Measurements from ENCODE around the gene SLC25A25. TPM values are rescaled to one million over a fixed set of nuclear protein-coding genes. Genes with fewer than 3 reads are reported as not detected.

SLC25A25 gene
- total and polyA plus RNA-seq, 9 of the 15 experiments (the other 6 are each of a cell fraction or from before 2014, with no cell fraction given), result 0.07 to 35.9 (median 23.2) TPM

GRCh38 chr9:128127568-128127989 is 59.5 kb downstream of the SLC25A25 start, which contains the start of gene PTGES2 (continued):
- TF ChIP-seq NR3C1 (CRISPR knock-in tag; IDR thresholded peaks at IDR 0.05) (0 out of 2 replicates have a peak, but pooled peaks have one; percentile 12), ZNF134 (CRISPR knock-in tag; conservative IDR thresholded peaks at IDR 0.05) (no peak), NFXL1 (CRISPR knock-in tag; IDR thresholded peaks at IDR 0.05) (no peak), ZNF253 (CRISPR knock-in tag; conservative IDR thresholded peaks at IDR 0.05) (no peak), ARHGAP35 (IDR thresholded peaks at IDR 0.05; ENCODE audit: partially characterized antibody) (no peak), ZNF707 (CRISPR knock-in tag; conservative IDR thresholded peaks at IDR 0.05) (no peak), TCFL5 (CRISPR knock-in tag; conservative IDR thresholded peaks at IDR 0.05) (no peak), RAD21 (CRISPR knock-in tag; conservative IDR thresholded peaks at IDR 0.05 in 1 of 2, IDR thresholded peaks at IDR 0.05 in 1 of 2) (no peak), ZNF77 (CRISPR knock-in tag; IDR thresholded peaks at IDR 0.05) (no peak), SIRT6 (IDR thresholded peaks at IDR 0.05; ENCODE audit: low read depth, low read length) (no peak), KAT7 (CRISPR knock-in tag; IDR thresholded peaks at IDR 0.05; ENCODE audit: borderline replicate concordance) (no peak), NRF1 (conservative IDR thresholded peaks at IDR 0.05 in 1 of 2, IDR thresholded peaks at IDR 0.05 in 1 of 2) (peak; percentile 82 to 85), ARID4B (CRISPR knock-in tag; IDR thresholded peaks at IDR 0.05) (peak; percentile 89), SREBF1 (IDR thresholded peaks at IDR 0.05; ENCODE audit: borderline replicate concordance, low read depth, low read length) (no peak), GTF2B (IDR thresholded peaks at IDR 0.05; ENCODE audit: extremely low read depth, insufficient read length) (no peak), RBFOX2 (IDR thresholded peaks at IDR 0.05; ENCODE audit: low read depth, low read length) (no peak), MAFF (IDR thresholded peaks at IDR 0.05; ENCODE audit: low read length) (no peak), HSF4 (CRISPR knock-in tag; IDR thresholded peaks at IDR 0.05; ENCODE audit: borderline replicate concordance) (no peak), CBFB (CRISPR knock-in tag; IDR thresholded peaks at IDR 0.05) (no peak), NR4A1 (CRISPR knock-in tag; IDR thresholded peaks at IDR 0.05) (no peak), NR4A1 (tag; IDR thresholded peaks at IDR 0.05) (no peak), PML (IDR thresholded peaks at IDR 0.05; ENCODE audit: low read length) (peak; percentile 56; the same call in 1 of the 2 replicates), DLX4 (CRISPR knock-in tag; IDR thresholded peaks at IDR 0.05) (no peak)
